ENCODE measurements around the gene MAML3.

GRCh38 chr4:139966383-139966782, 187.6 kb downstream of the MAML3 start:
- TF ChIP-seq CTCF (IDR thresholded peaks at IDR 0.05; ENCODE audit: low read length): no peak
- TF ChIP-seq EZH2 (IDR thresholded peaks at IDR 0.05; ENCODE audit: borderline replicate concordance, low read length): no peak
